GM19099 (cell line): ENCODE results near the gene ZNF777.

Experiments used
- POLR2A ChIP-seq: IDR thresholded peaks from 3 replicates; pipeline ENCODE4 v1.6.1; 2011; ENCODE audit warnings: low read depth; ENCODE audit not compliant: insufficient read length; ENCODE audit errors: extremely low read depth

ZNF777 gene

DNA sequence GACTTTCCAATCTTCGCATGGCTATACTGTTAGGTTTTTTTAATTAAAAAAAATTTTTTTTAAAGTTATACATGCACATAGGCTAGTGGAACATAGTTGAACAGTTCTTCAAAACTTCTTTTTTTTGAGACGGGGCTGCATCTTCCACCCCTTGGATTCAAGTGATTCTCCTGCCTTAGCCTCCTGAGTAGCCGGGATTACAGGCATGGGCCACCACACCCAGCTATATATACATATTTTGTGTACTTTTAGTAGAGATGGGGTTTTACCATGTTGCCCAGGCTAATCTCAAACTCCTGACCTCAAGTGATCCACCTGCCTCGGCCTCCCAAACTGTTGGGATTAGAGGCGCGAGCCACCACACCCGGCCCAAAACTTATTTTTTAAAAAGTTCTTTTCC is 17.3 kb downstream of the ZNF777 start:
- TF ChIP-seq POLR2A = no peak

DNA sequence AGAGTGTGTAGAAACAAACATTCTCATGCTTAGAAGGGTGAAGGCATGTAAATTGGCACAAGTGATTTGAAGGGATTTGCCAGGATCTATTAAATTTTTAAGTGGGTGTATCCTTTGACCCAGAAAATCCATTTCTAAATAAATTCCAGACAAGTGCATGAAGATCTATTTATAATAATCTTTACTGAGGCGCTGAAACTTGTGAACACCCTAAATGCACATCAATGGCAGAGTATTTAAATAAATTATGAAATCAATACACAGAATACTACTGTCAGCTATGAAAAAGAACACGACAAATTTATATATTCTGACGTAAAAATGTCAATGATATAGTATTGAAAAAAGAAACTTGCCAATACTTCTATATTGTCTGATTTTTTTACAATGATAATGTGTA is 17.9 kb downstream of the ZNF777 start:
- no peak for TF ChIP-seq POLR2A

DNA sequence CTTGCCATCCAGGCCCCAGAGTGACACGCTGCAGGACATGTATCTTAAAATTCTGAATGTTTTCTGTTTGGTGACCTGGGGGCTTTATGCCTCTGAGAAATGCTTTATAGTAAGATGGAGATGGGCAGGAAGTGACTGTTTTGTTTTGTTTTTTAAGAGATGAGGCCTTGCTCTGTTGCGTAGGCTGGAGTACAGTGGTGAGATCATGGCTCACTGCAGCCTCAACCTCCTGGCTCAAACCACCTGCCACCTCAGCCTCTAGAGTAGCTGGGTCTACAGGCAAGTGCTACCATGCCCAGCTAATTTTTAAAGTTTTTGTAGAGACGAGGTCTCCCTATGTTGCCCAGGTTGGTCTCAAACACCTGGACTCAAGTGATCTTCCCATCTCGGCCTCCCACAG is 20.6 kb downstream of the ZNF777 start:
- no peak for TF ChIP-seq POLR2A

DNA sequence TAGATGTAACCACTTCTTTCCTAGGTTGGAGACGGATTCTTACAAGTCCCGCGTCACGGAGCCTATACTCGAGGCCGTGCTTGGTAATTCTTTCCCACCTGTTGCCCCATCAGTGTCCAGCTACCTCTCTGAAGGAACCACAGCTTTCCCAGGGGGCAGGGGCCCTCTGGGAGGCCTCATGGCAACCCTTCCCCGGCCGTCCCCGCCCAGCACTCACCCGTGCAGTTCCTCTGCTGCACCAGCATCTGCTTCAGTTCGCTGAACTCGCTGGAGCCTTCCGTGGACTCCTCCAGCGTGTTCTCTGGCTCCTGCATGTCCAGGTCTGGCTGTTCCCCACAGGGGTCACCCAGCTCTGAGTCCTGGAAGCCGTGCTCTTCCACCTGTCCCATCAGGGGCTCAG is 24.5 kb downstream of the ZNF777 start:
- no peak for TF ChIP-seq POLR2A

DNA sequence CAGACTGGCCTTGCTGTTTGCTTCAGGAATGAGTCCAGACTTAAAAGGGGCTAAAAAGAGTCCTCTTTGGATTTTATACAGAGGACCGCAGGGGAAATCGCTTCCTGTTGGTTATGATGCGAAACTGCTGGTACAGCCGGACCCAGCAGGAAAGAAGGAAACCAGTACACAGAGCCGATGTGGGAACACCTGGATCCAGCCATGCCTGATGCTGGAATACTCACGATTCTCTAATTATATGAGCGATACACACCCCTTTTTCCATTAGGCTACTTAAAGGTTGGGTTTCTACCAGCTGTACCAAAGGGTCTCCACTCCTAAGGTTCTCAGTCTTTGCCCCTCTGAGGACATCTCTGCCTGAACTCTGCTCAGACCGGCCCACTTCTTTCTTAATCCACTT is 27.7 kb downstream of the ZNF777 start:
- no peak for TF ChIP-seq POLR2A

DNA sequence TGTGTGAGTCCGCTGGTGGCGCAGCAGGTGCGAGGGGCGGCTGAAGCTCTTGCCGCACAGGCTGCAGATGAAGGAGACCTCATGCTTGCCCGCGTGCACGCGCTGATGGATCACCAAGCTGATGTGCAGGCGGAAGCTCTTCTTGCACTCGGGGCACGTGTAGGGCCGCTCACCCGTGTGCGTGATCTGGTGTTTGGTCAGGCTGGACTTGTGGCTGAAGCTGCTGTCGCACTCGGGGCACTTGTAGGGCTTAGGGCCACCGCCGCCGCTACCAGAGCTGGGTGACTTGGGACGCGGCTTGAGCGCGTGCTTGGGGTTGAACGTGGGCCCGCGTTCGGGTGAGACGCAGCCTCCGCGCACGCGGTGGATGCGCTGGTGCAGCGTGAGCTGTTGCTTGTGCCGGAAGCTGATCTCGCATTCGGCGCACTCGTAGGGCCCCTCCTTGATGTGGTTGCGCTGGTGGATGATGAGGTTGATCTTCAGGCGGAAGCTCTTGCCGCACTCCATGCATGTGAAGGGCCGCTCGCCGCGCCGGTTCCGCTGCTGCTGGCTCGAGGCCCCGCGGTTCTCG is 28.7 kb downstream of the ZNF777 start:
- TF ChIP-seq POLR2A = no peak

DNA sequence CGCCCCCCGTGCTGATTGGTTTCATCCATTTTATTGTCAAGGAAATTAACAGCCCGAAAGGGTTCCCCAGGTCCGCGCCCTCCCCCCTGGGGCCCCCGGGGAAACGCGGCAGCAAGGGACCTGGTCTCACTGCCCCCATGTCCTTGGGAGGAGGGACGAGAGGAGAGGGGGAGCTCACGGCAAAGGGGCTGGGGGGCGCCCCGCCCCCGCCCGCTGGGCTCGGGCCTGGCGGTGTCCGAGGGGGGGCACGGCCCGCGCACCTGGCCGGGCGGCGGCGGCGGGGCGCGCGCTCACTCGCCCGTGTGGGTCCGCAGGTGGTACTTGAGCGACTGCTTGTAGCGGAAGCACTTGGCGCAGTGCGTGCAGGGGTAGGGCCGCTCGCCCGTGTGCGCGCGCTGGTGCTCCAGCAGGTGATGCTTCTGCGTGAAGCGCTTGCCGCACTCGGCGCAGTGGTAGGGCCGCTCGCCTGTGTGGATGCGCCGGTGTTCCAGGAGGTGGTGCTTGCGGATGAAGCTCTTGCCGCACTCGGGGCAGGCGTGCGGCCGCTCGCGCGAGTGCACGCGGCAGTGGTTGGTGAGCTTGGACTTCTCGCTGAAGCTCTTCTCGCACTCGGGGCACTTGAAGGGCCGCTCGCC is 29.3 kb downstream of the ZNF777 start:
- no peak for TF ChIP-seq POLR2A

DNA sequence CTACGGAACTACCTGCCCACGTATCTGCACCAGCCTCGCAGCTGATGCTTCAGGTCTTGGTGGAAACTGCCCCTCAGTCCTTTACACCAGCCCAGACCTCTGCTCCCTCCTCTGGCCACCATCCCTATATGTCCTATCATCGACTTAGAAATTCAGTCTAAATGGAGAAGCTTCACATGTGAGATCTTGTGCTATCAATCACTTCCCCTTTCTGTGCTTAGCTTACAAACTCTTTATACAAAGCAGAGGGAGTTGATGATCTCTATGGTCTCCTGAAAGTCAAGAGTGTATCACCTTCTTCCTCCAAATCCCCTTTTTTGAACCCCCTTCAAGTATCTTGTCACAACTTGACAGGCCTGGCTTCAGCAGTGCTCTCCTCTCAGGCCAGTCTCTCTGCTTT is 30.7 kb downstream of the ZNF777 start:
- TF ChIP-seq POLR2A = no peak

DNA sequence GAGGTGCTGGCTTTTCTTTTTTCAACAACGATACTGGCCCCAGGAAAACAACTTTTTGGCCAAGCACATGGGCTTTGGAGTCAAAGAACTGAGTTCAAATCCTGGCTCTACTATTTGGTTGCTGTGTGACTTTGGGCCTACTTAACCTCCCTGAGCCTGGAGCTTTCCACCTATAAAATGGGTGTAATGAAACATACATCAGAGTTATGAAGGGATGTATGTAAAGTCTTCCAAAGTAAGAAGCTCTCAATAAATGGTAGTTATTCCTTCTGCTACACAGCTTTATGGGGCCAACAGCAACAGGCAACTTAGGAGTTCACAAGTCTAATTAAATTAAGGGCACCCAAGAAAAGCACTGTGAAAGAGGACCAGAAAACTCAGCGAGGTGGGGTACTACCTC is 33.0 kb downstream of the ZNF777 start:
- TF ChIP-seq POLR2A = no peak

DNA sequence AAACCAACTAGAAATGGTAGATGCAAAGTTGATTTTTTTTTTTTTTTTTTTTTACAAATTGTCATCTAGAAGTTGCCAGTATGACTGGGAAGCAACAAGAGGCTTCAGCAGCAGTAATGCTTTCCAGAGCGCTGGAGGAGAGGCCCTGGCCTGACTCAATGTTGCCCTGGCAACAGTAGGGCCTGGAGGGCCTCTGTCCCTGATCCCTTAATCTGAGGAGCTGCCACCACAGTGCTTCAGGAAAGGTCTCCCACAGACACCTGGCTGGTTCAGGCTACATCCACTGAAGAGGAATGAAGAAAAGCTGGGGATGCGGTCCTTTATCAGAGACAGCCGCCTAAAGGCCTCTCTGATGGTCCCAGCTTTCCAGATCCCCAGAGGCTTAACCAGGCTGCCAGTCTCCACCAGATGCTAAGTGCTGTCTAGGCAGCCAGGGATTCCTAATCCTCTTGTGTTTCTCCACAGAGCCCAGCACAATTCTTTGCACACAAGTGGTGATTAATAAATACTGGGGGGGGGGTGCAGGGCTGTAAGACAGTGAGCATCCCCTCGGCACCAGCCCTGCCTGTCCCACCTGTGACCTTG is 33.7 kb downstream of the ZNF777 start:
- no peak for TF ChIP-seq POLR2A

DNA sequence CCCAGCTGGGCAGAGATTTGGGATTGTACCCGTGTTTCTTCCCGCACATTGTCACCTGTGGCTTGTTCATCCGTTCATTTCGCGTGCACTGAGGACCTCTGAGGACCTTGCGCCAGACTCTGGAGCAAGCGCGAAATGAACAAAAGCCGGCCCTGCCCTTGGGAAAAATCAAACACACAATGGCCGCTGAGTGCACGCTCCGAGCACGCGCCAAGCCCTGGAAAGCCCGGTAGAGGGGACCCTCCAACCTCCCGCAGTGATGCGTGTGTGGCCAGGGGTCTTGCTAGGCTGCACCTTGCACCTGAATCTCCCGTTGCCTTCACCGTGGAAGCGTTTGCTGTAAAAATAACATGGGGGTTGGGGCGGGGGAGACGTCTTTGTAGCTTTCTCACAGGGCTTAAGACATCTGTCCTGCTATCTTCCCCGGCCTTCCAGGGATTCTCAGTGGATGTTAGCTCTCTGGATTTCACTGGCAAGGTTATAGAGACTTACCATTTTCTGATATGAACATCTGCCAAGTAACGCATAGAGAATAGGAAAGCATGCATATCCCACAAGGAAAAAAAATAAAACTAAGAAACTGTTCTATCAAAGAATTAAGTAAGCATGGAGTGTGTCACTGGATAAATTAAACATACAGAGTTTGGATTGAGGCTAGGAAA is 37.3 kb downstream of the ZNF777 start:
- no peak for TF ChIP-seq POLR2A

DNA sequence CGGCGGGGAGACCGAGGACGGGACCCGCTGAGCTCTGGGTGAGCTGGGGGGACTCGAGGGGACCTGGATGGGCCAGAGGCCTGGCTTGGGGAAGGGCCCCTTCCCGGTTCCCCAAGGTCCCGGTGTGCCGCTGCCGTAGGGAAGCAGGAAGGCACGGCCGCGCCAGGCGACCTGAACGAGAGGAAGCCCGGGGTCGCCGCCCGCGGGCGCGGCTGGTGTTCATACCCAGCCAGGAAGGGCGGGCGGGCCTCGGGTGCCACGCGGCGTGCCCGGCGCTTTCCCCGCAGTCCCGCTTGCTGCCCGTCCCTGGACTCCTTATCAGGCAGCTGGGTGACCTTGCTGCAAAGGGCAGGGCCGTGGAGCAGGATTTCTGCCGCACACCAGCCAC is 38.0 kb downstream of the ZNF777 start:
- TF ChIP-seq POLR2A = no peak

DNA sequence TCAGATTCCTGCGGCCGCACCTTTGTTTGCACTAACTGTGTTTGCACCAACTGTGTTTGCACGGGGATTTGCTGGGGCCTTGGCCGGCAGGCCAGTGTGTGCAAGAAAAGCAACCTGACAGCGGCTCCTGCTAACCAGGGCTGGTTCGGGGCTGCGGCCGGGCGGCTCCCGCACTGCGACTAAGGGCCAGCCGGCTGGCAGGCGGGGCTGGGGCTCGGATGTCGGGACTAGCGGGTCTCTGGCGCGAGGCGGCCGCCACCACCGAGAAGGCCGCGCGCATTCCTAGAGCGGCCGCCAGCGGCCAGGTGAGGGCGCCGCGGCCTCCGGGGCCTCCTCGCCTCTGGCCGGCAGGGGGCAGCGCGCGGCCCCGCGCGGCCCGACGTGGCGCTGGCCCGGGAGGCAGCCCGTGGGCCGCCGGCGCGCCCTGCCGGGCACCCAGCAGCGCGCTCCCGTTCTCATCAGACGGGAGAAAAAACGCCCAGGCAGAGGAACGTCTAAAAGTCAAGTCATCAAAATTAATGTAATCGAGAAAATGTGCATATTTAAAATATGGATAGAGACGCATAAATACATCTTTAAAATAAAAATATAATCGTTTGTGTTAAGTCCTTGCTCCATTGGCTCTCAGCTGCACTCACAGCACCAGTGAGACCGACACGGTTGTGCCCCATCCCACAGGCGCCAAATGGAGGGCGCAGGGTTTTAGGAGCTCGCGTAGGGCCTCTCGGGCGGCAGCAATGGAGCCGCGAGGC is 38.5 kb downstream of the ZNF777 start:
- peak; percentile 68 for TF ChIP-seq POLR2A

DNA sequence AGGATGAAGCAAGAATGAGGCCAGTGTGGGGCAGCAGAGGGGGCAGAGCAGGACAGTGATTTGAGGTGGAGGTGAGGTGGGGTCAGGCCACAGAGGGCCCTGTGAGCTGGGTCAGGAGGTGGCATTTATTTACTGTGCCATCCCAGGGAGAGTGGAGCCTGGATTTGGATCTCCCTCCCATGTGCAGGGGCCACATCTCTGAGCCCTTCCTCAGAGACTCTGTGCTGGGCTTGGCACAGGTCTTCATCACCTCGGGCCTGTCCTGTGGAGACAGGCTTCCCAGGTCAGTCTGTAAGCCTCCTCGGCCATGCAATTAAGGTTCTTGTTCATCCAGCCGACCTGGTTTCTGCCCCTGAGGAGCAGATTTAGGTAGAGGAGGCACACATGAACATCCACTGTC is 40.9 kb downstream of the ZNF777 start:
- TF ChIP-seq POLR2A = no peak

DNA sequence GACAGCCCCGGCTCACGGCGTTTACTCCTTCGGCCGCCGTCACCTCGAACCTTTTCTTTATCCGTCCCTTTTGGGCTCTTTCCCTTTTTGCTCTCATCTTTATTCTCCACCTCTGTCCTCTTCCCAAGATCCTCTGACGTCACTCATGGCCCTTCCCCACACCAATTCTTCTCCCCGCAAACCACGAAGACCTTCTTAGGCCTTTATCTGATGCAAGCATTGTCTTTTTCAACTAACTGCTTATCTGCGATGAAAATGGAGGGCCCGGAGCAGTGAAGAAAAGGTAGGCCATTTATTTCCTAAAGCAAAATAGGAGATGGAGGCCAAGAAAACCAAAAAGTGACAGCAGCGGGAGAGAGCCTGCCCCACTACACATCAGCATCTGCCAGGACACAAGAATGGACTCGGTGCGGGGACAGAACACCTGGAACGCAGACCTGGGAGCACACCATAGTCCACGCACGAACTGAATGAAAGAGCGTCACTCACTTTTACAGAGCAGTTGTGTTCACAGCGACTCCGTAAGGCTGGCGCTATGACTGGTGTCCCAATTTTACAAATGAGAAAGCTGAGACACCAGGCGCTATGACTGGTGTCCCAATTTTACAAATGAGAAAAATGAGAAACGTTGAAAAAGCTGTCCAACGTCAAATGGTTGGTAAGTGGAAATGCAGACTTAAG is 45.3 kb downstream of the ZNF777 start:
- no peak for TF ChIP-seq POLR2A

DNA sequence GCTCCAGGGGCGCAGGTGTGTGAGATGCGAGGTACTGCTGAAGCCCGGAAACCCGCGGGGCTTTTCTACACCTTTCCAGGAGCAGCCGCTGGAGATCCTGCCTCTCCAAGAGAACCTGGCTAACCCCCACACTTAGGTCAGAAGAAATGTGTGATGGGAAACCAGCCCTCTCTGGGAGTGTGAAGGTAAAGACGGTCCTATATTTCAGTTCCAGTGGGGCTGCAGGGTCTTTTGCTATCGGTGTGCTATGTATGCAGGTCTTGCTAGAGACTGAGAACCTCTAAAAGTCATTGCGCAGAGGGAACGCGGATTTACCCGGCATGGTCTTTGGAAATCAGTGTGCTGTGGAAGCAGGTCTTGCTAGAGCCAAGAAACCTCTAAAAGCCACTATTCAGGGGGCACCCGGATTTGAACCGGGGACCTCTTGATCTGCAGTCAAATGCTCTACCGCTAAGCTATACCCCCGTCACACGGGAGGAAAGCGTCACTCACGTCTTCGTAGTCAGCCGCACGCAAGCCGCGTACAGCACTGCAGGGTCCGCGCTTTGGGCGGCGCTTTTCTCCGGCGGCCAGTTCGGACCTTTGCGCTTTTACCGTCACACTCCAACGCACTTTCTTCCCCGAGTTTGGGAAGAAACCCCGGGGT is 46.0 kb downstream of the ZNF777 start:
- TF ChIP-seq POLR2A = no peak
